ENCODE data around the gene LSMEM2.
"Not testable (repeated sequence)": the region's sequence is repeated elsewhere in the genome, so short reads cannot be mapped to it uniquely, and the experiment has no call there.

Gene LSMEM2

DNA sequence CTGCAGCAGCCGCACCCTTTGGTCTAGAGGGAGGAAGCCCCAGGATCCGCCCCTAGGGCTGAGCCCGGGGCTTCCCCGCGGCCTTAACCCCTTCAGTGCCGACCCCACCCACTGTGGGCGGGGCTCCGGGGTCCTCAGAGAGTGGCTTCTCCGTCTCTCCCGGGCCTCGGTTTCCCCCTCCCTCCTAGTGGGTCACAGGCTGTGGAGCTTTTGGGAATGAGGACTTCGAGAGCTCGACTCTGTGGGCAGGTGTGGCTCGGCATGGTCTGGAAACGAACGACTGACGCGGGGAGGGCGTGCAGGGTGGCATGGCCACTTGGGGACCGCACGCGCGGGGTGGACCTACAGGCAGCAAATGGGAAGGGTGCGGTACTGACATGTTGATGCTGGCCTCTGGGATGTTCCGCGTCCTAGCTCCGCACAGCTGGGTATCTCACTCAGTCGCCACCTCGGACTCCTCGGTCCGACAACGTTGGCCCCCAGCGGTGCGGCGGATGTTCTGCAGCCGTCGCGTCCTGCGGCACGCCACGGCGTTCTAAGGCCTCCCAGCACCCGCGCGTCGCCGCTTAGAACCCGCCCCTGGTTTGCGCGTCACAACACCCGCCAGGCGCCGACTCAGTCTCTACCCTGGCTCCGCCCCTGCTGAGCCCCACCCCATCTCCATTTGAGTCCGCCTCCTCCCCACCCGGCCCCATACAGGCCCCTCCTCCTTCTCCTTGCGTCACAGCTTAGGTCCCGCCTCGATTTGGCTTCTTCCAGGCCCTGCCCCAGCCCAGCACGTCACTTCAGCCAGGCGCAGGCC is 20.1 kb downstream of the LSMEM2 start, which contains the start of the genes HYAL3 and NAA80:
Gene HYAL3, minus strand, starts transcription at position 570 of the 802 bp plus-strand sequence. CDS start 3,803 bp downstream, outside the sequence.
Gene NAA80, minus strand, starts transcription at position 570 of the 802 bp plus-strand sequence. CDS start 1,942 bp downstream, outside the sequence.
- peak; percentile 94 for DNase-seq (ENCODE audit: low spot score)

DNA sequence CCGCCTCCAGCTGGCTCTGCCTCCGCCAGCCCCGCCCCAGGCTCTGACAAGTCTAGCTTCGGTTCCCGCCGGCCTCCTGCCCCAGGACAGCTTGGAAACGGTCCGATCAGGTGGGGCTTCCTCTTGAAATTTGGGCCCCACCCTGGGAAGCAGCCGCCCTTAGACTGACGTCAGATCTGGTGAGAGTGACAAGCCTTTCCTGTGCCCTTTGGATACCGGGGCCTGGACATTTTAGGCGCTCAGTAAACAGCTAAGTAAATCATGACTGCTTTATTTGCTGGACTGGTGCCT is 20.7 kb downstream of the LSMEM2 start:
- DNase-seq (ENCODE audit: low spot score) = no peak

DNA sequence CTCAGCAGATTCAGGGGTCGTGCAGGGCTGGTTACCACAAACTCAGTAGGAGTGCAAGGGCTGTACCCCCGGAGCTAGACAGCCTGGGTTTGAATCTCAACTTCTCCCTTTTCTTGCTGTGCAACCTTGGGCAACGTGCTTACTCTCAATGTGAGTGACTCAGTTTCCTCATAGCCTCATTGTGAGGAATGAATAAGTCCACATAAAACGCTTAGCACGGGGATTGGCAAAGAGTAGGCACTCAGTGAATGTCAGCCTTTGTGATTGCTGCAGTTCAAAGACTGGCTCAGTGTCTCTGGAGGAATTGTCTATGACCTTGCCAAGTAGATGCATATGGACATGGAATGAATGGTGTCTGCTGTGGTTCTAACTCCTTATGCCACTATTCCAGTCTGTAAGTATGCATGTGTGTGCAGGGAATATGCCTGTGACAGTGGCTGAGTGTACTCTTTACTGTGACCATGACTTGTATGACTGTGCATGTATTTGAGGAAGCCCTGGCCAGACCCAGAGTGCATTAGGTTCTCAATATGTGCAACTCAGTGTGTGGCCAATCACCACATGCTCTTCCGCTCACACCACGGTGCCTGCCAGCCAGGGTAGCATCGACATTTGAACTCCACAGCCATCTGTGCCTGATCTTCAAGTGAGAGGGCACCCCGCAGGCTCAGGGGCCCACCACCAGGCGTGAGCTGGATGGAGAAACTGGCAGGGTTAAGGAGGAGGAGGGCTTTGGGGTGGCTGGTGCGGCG is 21.2 kb downstream of the LSMEM2 start:
- DNase-seq (ENCODE audit: low spot score) = no peak

GRCh38 chr3:50300681-50301254 is 21.9 kb downstream of the LSMEM2 start:
- no peak for DNase-seq (ENCODE audit: low spot score)

DNA sequence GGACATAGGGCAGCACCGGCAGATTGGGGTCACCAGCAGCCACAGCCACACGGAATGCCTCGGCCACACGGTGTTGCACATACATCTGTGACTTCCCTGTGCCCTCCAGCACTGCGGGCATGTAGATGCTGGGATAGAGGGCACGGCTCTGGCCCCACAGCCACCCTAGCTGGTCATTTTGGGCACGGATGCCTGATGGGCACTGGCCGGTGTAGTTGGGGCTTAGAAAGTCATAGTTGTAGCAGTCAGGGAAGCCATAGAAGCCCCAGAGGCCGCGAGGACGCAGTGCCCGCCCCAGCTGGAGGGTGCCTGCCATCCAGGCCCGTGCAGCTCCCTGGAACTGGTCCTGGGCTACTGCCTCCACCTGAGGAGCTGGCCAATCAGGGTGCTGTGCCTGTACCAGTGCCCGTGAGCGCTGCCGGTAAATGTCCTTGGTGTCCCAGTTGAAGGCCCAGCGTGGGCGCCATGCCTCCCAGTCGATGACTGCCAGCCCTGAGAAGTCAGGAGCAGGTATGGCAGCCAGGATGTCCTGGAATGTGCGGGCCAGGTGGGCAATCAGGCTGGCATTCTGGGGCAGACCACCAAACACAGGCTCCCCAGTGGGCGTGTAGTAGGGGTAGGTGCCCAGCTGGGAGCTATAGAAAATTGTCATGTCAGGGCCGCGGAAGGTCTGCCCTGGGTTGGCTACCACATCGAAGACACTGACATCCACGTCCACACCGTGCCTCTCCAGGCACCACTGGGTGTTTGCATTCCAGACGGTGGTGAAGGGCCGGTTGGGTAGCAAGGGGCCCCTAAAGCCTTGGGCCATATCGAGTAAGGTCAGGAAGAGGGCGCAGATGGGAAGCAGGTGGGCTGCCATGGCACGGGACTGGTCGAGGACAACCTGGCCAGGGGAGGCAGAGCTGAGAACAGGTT is 23.5 kb downstream of the LSMEM2 start:
- DNase-seq (ENCODE audit: low spot score) = no peak

DNA sequence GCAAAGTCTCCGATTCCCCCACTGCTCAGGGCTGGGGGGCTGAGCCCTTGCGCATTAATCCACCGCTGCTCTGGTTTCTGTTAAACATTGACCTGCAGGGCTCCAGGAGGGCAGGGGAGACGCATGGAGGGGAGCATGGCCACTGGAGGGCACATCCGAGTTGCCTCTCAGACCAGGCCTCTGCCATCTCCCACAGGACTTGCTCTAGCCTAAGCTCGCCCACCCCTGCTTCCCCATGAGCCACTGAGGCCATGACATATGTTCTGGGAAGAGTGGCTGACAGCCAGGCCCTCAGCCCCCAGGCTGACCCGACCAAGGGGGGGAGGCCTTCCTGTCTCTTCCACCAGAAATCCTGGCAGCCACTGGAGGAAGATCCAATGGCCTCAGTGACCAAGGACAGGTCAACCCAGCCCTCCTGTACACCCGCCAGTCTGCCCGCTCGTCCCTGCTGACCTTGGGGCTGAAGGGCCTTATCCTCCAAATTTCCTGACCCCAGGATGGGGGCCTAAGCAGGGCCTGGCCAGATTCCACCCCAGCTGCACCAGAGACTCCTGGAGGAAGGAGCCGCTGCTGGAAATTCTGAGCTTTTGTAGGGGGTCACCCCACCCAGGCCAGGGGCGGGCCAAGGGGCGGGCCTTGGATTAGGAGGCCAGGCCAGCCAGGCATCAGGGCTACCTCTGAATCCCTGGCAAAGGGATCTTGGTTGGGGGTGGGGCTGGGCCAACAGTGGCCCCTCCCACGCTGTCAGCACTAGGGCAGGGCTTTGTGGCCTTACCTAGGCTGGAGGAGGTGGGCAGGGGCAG is 24.3 kb downstream of the LSMEM2 start, which contains the start of gene HYAL1:
Gene HYAL1, minus strand, starts transcription at position 562 of the 803 bp plus-strand sequence. CDS start 618 bp downstream, outside the sequence.
- DNase-seq (ENCODE audit: low spot score) = peak; percentile 87

- DNase-seq (ENCODE audit: low spot score) = no peak
Measured at GRCh38 chr3:50304601-50305000, 25.7 kb downstream of the LSMEM2 start.

DNA sequence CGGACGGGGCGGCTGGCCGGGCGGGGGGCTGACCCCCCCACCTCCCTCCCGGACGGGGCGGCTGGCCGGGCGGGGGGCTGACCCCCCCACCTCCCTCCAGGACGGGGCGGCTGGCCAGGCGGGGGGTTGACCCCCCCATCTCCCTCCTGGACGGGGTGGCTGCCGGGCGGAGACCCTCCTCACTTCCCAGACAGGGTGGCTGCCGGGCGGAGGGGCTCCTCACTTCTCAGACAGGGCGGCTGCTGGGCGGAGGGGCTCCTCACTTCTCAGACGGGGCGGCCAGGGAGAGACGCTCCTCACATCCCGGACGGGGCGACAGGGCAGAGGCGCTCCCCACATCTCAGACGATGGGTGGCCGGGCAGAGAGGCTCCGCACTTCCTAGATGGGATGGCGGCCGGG is 33.2 kb downstream of the LSMEM2 start:
- DNase-seq (ENCODE audit: low spot score) = not testable (repeated sequence)

DNA sequence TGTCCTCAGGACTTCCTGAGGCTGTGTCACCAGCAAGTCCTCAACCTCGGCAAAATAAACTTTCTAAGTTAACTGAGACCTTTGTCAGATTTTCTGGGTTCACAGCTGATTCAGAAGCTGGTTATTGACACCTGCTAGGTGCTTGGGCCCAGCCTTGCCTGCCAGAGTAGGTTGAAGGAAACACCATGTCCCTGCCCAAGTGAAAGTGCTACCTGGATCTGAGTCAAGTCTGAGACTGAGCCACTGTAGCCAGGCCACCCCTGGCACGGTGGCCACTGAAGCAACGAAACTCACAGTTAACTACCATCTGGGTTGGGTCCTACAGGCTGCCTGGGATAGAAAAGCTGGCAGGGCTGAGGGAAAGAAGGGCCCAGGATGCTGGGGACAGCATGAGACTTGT is 35.5 kb downstream of the LSMEM2 start:
- no peak for DNase-seq (ENCODE audit: low spot score)

DNA sequence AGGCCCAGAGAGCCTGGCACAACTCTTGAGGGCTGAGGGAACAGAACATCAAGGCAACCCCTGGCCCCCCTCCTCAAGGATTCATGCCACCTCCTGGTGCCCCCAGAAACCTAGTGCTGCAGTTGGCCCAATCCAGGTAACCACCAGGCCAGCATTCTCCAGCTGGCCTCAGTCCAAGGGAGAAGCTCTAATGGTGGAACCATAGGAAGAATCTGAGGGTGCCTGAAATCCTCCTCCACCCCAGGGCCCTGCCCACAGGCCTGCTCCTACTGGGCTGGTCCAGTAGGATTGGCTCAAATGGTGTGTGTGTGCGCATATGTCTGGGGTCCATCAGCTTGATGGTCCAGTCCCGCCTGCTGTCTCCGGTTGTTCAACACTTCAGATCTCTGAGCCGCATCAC is 35.9 kb downstream of the LSMEM2 start:
- DNase-seq (ENCODE audit: low spot score) = no peak

DNA sequence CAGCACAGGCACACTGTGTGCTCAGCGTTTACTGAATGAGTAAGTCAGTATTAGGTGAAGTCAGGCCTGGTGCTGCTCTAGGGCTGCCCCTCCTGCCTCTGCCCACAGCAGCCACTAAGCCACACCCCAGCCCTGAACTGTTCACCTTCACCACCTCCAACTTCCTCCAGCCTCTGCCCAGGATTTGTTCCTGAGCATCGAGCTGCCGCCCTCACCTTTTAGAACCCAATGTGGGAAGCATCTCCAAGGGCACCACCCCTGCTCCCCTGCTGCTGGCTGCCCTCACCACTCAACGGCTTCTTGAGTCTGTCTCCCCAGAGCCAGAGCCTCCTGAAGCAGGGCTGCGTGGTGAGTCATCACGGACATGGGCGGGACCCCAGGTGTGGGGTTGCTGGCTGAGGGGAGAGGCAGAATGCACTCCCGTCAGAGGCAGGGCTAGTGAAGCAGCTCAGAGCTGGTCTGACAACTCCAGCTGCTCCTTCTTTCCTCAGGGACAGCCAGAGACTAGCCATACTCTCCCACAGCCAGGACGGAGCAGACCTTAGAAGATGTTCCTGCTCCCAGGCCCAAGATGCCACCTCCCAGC is 37.9 kb downstream of the LSMEM2 start:
- DNase-seq (ENCODE audit: low spot score) = peak; percentile 54

- DNase-seq (ENCODE audit: low spot score) = peak; percentile 17
Measured at GRCh38 chr3:50317300-50317699, 38.4 kb downstream of the LSMEM2 start.

- no peak for DNase-seq (ENCODE audit: low spot score)
Measured at GRCh38 chr3:50318163-50318562, 39.3 kb downstream of the LSMEM2 start.

DNA sequence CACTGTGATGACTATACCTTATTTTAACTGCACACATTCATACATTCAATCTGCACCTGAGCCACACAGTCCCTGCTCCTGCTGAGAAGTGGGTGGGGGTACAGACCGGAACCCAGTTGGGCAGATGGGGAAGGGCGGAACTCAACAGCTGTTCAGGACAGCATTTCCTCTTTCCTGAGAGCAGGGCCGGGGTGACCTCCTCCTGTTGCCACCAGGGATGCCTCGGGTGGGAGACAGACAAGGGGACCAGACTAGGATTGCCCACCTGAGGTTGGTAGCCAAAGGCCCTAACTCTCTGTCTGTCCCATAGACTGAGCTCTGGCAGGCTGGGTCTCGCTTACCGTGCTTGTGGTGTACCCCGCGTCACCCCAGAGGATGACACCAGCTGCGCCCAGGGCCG is 39.7 kb downstream of the LSMEM2 start:
- no peak for DNase-seq (ENCODE audit: low spot score)

DNA sequence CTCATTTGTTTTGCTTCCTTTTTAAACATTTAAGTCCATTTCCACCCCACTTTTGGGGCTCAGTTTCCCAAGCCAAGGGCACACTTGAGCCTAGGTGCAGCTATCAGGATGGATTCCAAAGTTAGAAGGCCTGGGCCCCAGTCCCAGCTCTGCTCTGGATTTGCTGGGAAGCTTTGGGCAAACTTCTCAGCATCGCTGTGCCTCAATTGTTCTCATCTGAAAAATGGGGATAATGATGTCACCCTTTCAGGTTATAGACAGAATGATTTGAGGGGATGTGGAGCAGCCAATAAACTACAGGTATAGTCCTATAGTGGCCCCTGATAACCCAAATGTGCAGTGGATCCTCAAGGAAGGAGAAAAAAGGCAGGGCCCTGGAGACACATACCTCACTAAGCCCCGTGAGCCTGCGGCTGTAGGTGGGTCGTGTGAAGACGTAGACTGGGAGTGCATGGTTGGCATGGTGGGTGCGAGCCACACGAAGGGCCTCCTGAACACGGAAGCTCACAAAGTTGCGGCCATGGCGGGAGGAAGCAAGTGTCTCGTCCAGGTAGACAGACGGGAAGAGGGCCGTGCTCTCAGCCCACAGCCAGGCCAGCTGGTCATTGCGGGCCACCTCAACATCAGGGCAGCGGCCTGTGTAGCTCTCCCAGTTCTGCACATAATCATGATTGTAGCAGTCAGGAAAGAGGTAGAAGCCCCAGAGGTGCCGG is 40.5 kb downstream of the LSMEM2 start:
- DNase-seq (ENCODE audit: low spot score) = no peak

GRCh38 chr3:50319894-50320625 is 41.2 kb downstream of the LSMEM2 start:
- no peak for DNase-seq (ENCODE audit: low spot score)

DNA sequence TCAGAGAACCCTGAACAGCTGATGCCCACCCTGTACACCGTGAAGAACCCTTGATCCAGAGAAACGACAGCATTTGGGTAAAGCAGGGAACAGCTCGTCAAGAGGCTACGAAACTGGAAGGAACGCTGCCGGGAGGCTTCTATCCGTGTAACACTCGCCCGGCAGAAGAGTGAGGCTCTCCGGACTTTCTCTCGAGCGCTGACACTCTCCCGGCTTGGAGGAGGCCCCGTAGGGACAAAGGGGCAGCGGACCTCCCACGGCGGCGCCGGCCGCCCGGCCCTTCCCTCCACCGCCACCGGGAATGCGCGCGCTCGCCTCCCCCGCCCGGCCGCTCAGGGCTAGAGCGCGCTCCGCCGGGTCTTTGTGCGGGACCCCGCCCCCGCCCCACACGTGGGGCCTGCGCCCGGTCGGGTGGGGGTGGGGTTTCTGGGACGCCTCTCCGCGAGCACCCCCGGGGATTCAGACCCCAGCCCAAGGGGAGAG is 42.0 kb downstream of the LSMEM2 start:
- DNase-seq (ENCODE audit: low spot score) = peak; percentile 92

GRCh38 chr3:50321336-50322114 is 42.6 kb downstream of the LSMEM2 start:
- peak; percentile 87 for DNase-seq (ENCODE audit: low spot score)
